ENCODE measurements around the gene SPAG5.

- TF ChIP-seq CTCF (IDR thresholded peaks at IDR 0.05) (no peak), POLR2AphosphoS5 (IDR thresholded peaks at IDR 0.05) (no peak), POLR2A (IDR thresholded peaks at IDR 0.05) (no peak), EP300 (IDR thresholded peaks at IDR 0.05; ENCODE audit: low read depth) (no peak)
Observed at GRCh38 chr17:28551421-28552175, 47.2 kb downstream of the SPAG5 start.
